Adrenal gland (tissue), 5 donors: ENCODE data around the gene SAMHD1.

Experiments used
- POLR2A ChIP-seq, 2 donors: fragments of 450-650 bp; IDR thresholded peaks; one replicate each; pipeline ENCODE4 v1.6.1; 2017; ENCODE audit warnings: antibody characterized with exemption in 2 of 2, mild to moderate bottlenecking in 2 of 2, moderate library complexity in 1 of 2
- TF ChIP-seq, protein P1 (sequence below), 6 experiments: fragments of 450-650 bp in 4 of 6; fragments of 200-600 bp in 2 of 6; sonication (generic) in 1 of 6; IDR thresholded peaks; 1 replicate in 5 of 6; 2 replicates in 1 of 6; pipeline versions ENCODE4 v1.5.1 to v1.8.0; 2016 to 2021; ENCODE audit warnings: antibody characterized with exemption in 6 of 6, mild to moderate bottlenecking in 2 of 6, moderate library complexity in 1 of 6
- donor health status: DM: no; HTN: no; CAD: no.

DNA sequence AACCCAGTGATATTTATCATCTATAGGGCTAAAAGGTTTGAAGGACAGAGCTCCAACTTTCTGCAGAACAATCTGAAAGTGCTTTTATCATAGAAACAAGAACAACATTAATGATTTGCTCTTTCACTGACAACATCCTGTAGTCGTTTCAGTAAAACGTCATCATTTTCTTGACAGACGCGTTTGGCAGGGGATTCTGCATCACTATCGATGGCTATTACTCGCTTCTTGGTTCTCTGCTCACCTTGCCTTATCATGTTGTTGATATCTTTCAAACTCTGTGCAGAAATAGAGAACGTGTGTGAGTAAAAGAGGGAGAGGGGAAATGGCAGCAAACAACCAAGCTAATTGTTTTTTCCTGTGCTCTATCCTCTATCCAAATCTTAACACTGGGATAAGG is 47.1 kb upstream of the SAMHD1 start:
- TF ChIP-seq POLR2A (IDR thresholded peaks at IDR 0.05) = no peak
- TF ChIP-seq, protein P1, sequence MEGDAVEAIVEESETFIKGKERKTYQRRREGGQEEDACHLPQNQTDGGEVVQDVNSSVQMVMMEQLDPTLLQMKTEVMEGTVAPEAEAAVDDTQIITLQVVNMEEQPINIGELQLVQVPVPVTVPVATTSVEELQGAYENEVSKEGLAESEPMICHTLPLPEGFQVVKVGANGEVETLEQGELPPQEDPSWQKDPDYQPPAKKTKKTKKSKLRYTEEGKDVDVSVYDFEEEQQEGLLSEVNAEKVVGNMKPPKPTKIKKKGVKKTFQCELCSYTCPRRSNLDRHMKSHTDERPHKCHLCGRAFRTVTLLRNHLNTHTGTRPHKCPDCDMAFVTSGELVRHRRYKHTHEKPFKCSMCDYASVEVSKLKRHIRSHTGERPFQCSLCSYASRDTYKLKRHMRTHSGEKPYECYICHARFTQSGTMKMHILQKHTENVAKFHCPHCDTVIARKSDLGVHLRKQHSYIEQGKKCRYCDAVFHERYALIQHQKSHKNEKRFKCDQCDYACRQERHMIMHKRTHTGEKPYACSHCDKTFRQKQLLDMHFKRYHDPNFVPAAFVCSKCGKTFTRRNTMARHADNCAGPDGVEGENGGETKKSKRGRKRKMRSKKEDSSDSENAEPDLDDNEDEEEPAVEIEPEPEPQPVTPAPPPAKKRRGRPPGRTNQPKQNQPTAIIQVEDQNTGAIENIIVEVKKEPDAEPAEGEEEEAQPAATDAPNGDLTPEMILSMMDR (IDR thresholded peaks at IDR 0.05) = no peak
